Activated CD4-positive, alpha-beta T cell treated with anti-CD3 and anti-CD28 coated beads, Interleukin-2, amount 50 U/mL, for 24 hours (primary cell): ENCODE data around the gene ABCA2.

Experiments used
- DNase-seq, 2 donors: peaks; one replicate each; pipeline ENCODE4 v3.0.0-alpha.2; 2020; ENCODE audit warnings: low read depth in 1 of 2, low spot score in 1 of 2

Gene ABCA2

GRCh38 chr9:136968333-136969127 is 59.5 kb downstream of the ABCA2 start:
- DNase-seq, result no peak

GRCh38 chr9:136965771-136966484 is 62.1 kb downstream of the ABCA2 start:
- no peak for DNase-seq

DNA sequence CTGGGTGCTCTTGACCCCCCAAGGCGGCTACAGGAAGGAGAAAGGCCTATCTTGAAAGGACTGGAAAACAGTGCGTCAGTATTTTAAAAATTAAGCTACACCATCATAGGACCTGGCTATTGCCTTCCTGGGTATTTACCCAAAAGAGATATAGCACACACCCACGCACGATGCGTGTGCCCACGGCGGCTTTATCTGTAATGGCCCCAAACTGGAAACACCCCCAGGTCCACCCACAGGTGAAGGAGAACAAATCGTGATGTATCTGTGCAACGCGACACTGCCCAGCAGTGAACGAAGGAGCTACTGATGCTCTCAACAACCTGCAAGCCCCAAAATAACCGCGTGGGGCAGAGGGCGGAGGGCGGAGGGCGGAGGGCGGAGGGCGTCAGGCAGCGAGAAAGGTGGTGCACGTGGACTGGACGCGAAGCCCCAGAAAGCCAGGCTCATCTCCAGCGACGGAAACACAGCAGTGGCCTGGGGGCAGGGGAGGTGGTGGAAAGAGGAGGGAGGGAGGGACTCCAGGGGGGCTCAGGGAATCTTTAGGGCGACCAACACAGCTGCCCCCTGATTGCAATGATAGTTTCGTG is 63.1 kb downstream of the ABCA2 start:
- no peak for DNase-seq

DNA sequence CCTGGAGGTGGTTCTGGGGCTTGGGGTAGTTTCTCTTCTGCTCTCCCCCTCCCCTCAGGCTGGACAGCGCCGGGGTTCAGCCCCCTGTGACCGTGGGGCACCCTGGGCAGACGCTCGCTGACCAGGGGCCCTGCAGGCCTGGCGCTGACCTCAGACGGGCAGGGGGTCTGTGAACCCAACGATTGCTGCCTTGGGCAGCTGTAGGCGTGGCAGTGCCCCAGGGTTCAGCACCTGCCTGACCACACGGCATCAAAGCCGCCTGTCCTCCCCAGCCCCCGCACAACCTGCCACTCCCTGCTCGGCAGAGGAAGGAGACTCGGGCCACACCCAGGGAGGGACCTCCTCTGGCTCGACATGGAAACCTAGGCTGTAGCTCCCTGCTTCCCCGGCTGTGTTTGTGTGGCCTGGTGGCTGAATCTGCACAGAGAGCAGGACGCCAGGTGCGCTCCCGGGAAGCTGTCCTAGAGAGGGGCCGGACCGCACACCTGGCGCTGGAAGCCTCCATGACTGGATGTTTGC is 63.8 kb downstream of the ABCA2 start:
- no peak for DNase-seq

DNA sequence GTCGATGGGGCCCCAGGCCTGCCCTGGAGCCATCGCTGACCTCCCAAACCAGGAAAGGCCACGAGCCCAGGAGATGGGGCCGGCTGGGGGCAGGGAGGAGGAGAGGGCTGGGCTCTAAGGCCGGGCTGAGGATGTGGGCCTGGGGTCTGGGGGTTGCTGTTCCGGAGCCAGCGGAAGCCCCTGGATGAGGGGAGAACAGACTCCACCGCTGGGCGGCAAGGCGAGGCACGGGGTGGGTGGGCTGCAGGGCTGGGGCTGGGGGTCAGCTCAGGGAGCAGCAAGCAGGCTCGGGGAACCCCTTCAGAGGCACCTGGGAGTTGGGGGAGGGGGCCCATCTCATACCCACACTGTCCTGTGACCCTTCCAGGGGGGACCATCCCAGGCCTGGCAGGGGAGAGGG is 64.3 kb downstream of the ABCA2 start:
- DNase-seq, result no peak

- DNase-seq, result no peak
These were observed 64.7 kb downstream of the ABCA2 start for GRCh38 chr9:136963341-136963740.

DNA sequence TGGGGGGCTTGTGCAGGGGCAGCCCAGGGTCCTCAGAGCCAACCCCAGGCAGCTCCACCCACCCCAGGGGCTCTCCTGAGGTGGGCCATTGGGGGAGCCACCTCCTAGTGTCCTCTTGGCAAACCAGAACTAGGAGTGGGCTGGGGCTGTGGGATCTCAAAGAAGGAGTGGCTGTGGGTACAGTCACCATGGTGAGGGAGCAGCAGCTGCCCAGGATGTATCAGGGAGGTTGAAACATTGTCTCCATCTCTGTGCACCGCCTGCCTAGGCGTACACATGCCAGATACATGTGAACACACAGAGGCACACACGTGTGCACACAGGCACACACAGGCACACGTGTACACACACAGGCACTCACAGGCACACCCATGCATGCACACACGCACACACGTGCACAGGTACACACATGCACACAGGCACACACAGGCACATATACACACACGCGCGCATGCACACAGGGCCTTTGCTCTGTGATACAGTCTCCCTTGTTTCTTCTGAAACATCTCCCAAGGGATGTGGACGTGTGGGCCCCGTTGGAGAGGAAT is 65.3 kb downstream of the ABCA2 start:
- DNase-seq, result no peak

DNA sequence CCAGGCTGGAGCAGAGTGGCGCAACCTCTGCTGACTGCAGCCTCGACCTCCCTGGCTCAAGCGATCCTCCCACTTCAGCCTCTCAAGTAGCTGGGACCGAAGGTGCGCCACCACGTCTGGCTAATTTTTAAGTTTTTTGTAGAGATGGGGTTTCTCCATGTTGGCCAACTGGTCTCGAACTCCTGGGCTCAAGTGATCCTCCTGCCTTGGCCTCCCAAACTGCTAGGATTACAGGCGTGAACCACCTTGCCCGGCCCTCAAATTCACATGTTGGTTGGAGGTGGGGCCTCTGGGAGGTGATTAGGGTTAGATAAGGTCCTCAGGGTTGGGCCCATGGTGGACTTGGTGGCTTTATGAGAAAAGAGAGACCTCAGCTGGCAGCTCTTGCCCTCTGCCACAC is 65.9 kb downstream of the ABCA2 start:
- DNase-seq, result no peak

DNA sequence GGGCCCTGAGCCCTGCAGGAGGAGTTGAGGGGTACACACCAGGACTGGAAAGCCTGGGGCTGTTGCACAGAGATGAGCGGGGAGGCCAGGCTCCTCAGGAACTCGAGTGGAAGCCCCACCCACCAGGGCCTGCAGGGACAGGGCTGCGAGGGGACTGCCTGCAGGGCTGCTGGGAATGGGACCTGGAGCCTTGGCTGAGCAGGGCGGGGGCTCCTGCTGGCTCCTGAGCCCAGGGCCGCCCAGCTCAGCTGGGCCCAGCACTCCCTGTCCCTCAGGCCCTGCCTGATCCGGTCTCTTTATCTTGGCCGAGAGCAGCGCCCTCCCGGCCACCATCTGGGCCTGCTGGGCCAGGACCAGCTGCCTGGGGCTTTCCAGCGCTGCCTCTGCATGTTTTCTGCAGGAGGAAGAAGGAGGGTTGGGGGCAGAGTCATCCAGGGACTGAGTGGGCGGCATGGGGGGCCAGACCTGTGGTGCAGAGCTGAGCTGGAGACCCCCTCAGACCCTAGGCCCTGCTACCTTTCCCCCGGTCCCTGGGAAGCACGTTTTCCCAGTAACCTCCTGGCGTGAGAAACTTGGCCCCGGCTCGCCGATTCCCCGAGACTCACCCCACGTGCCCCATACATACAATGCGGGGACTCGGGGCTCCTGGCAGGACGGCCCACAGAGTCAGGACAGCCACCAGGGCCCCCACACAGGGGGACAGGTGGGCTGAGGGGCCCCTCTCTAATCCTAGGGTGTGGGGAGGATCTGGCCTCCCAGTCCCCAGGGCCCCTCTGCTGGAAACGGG is 66.6 kb downstream of the ABCA2 start:
- DNase-seq, result no peak

- no peak for DNase-seq
These were observed 67.1 kb downstream of the ABCA2 start for GRCh38 chr9:136960938-136961275.

DNA sequence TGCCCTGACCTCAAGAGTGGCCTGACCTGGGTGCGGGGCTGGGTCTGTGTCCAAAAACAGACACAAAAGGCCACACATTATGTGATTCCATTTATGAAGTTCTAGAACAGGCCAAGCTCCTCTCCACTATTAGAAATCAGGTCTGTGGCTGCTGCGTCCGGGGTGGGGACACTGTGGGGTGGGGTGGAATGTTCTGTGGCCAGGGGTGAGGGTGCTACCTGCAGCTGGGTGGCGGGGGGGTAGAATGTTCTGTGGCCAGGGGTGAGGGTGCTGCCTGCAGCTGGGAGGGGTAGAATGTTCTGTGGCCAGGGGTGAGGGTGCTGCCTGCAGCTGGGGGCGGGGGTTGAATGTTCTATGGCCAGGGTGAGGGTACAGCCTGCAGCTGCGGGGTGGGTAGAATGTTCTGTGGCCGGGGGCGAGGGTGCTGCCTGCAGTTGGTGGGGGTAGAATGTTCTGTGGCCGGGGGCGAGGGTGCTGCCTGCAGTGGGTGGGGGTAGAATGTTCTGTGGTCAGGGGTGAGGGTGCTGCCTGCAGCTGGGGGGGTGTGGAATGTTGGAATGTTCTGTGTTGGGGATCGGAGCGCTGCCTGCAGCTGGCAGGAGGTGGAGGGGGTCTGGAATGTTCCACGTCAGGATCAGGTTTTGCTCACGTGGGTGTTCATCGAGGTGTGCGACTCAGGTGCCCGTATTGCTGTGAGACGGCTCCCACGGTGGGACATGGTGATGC is 67.7 kb downstream of the ABCA2 start:
- no peak for DNase-seq

GRCh38 chr9:136958898-136959850 is 68.9 kb downstream of the ABCA2 start:
- DNase-seq, result no peak

DNA sequence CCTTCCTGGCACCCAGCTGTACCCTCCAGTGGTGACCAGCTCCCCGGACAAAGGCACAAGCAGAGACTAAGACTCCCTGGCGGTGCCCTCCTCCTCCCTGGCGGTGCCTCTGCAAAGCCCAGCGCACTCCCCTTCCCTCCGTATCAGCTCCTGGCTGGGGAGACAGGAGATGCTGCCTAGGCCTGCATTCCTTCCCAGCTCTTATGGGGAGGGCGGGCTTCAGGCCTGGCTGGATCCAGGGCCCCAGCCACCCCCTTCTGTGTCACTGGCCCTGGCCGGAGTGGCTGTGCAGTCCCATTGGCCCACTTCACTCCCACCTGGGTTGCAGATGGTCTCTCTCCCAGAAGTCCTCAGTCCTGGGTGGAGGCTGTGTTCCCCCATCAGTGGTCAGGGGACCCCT is 69.6 kb downstream of the ABCA2 start:
- DNase-seq, result no peak

- DNase-seq, result no peak
These were observed 70.1 kb downstream of the ABCA2 start for GRCh38 chr9:136957901-136958300.

DNA sequence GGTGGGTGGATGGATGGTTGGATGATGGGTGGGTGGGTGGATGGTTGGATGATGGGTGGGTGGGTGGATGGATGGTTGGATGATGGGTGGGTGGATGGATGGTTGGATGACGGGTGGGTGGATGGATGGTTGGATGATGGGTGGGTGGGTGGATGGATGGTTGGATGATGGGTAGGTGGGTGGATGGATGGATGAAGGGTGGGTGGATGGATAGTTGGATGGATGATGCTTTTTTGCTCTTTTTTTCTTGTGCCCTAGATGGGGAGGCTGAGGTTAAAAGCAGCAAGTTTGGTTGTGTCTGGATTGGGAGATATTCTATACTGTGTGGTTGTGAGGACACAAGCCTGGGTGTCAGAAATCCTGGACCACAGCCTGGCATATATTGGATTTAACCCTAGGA is 70.6 kb downstream of the ABCA2 start:
- DNase-seq, result no peak
